Measurements from ENCODE around the gene MRPS9.

Gene MRPS9

GRCh38 chr2:105078906-105079495, 41.1 kb downstream of the MRPS9 start:
- no peaks in the 10 kb centered on the region for H3K36me3 ChIP-seq (replicated peaks)
- no peak for TF ChIP-seq CTCF (IDR thresholded peaks at IDR 0.05; ENCODE audit: low read depth, low read length, missing control alignments)
- no peak overlapping the region for H3K4me3 ChIP-seq (ENCODE audit: low read depth, low read length)
- in situ Hi-C loops (cut with HindIII; ENCODE audit: low pct_ligation_motif_present, low sequenced_read_pairs): no loop called here
- peak; percentile 22 for DNase-seq
- no peak overlapping the region for H3K27ac ChIP-seq
- H3K27me3 ChIP-seq (replicated peaks): no peaks in the 10 kb centered on the region

- H3K36me3 ChIP-seq (replicated peaks): no peaks in the 10 kb centered on the region
- no peak for DNase-seq
- H3K4me3 ChIP-seq (ENCODE audit: low read depth, low read length): no peak overlapping the region
- no peak for TF ChIP-seq CTCF (IDR thresholded peaks at IDR 0.05; ENCODE audit: low read depth, low read length, missing control alignments)
- no peaks in the 10 kb centered on the region for H3K27me3 ChIP-seq (replicated peaks)
- no peak overlapping the region for H3K27ac ChIP-seq
- in situ Hi-C loops (cut with HindIII; ENCODE audit: low pct_ligation_motif_present, low sequenced_read_pairs): no loop called here
These were observed 42.6 kb downstream of the MRPS9 start for GRCh38 chr2:105080461-105080860.

- peak; percentile 40 for DNase-seq
- TF ChIP-seq CTCF (IDR thresholded peaks at IDR 0.05; ENCODE audit: low read depth, low read length, missing control alignments): no peak
- Histone ChIP-seq H3K36me3 (replicated peaks) (no peaks in the 10 kb centered on the region), H3K4me3 (ENCODE audit: low read depth, low read length) (no peak overlapping the region), H3K27me3 (replicated peaks) (no peaks in the 10 kb centered on the region), H3K27ac (no peak overlapping the region)
- in situ Hi-C loops (cut with HindIII; ENCODE audit: low pct_ligation_motif_present, low sequenced_read_pairs): no loop called here
These were observed 43.2 kb downstream of the MRPS9 start for GRCh38 chr2:105081006-105081601.

GRCh38 chr2:105082107-105082506, 44.2 kb downstream of the MRPS9 start:
- H3K36me3 ChIP-seq (replicated peaks): no peaks in the 10 kb centered on the region

GRCh38 chr2:105085525-105085924, 47.7 kb downstream of the MRPS9 start:
- H3K4me3 ChIP-seq (ENCODE audit: low read depth, low read length): no peak overlapping the region
- no peak for DNase-seq
- H3K27me3 ChIP-seq (replicated peaks): no peaks in the 10 kb centered on the region
- no peak overlapping the region for H3K27ac ChIP-seq
- TF ChIP-seq CTCF (IDR thresholded peaks at IDR 0.05; ENCODE audit: low read depth, low read length, missing control alignments): no peak
- H3K36me3 ChIP-seq (replicated peaks): no peaks in the 10 kb centered on the region
- in situ Hi-C loops (cut with HindIII; ENCODE audit: low pct_ligation_motif_present, low sequenced_read_pairs): no loop called here

More at GRCh38 chr2:105082107-105082506, 44.2 kb downstream of the MRPS9 start:
- Histone ChIP-seq H3K27me3 (replicated peaks) (no peaks in the 10 kb centered on the region), H3K27ac (no peak overlapping the region), H3K4me3 (ENCODE audit: low read depth, low read length) (no peak overlapping the region)
- in situ Hi-C loops (cut with HindIII; ENCODE audit: low pct_ligation_motif_present, low sequenced_read_pairs): no loop called here
- TF ChIP-seq CTCF (IDR thresholded peaks at IDR 0.05; ENCODE audit: low read depth, low read length, missing control alignments): no peak
- DNase-seq: no peak

- TF ChIP-seq CTCF (IDR thresholded peaks at IDR 0.05; ENCODE audit: low read depth, low read length, missing control alignments): no peak
- H3K27ac ChIP-seq: no peak overlapping the region
- DNase-seq: no peak
- no peaks in the 10 kb centered on the region for H3K27me3 ChIP-seq (replicated peaks)
- H3K4me3 ChIP-seq (ENCODE audit: low read depth, low read length): no peak overlapping the region
- H3K36me3 ChIP-seq (replicated peaks): no peaks in the 10 kb centered on the region
- in situ Hi-C loops (cut with HindIII; ENCODE audit: low pct_ligation_motif_present, low sequenced_read_pairs): no loop called here
These were observed 49.4 kb downstream of the MRPS9 start for GRCh38 chr2:105087273-105087672.

All from brain microvascular endothelial cell (primary cell).